H1 (cell line): ENCODE data around the gene RUBCN. TPM values are rescaled to one million over a fixed set of nuclear protein-coding genes. Genes with fewer than 3 reads are reported as not detected.

Experiments
- CTCF ChIA-PET: fragments of 300-600 bp; sonication (Branson Sonifier 250); formaldehyde crosslinking; loops from one replicate; lab custom pipeline; 2021; ENCODE audit not compliant: partially characterized antibody; lab: Charles Lee
- POLR2A ChIA-PET: fragments of 300-600 bp; sonication (Branson Sonifier 250); formaldehyde crosslinking; loops from one replicate; lab custom pipeline; 2021; ENCODE audit warnings: inconsistent platforms; ENCODE audit not compliant: partially characterized antibody; lab: Charles Lee
- DNase-seq, 2 experiments: peaks; one replicate each; pipeline versions ENCODE4 v3.0.0 to v3.0.0-alpha.2; 2010 to 2022; ENCODE audit warnings: low spot score in 2 of 2, low read depth in 1 of 2, mixed read lengths in 1 of 2
- FAIRE-seq: peaks from 2 replicates; lab custom pipeline; 2011; peaks lifted over from hg19 to GRCh38; lab: Jason Lieb, UNC
- H2AFZ ChIP-seq: 2 replicates; pipeline ENCODE4 v1.8.1; 2012; ENCODE audit warnings: low read length, inconsistent platforms
- H2AK5ac ChIP-seq: 2 replicates; pipeline ENCODE4 v1.6.1; 2013; ENCODE audit warnings: low read depth, low read length
- H2BK120ac ChIP-seq: replicated peaks from 2 replicates; pipeline ENCODE3; 2013; ENCODE audit warnings: low read depth, low read length, inconsistent platforms
- H2BK12ac ChIP-seq: 2 replicates; pipeline ENCODE4 v1.6.1; 2013; ENCODE audit warnings: low read depth, low read length
- H2BK15ac ChIP-seq: 2 replicates; pipeline ENCODE4 v1.6.1; 2013; ENCODE audit warnings: low read length
- H2BK20ac ChIP-seq: 2 replicates; pipeline ENCODE4 v1.6.1; 2013; ENCODE audit warnings: low read length
- H2BK5ac ChIP-seq: 2 replicates; pipeline ENCODE4 v1.6.1; 2013; ENCODE audit warnings: low read depth, low read length
- H3K14ac ChIP-seq: 2 replicates; pipeline ENCODE4 v1.6.1; 2013; ENCODE audit warnings: inconsistent platforms; ENCODE audit not compliant: insufficient read length
- H3K18ac ChIP-seq: 2 replicates; pipeline ENCODE4 v1.6.1; 2013; ENCODE audit warnings: low read length; ENCODE audit errors: extremely low read depth
- H3K23ac ChIP-seq: 2 replicates; pipeline ENCODE4 v1.6.1; 2013; ENCODE audit warnings: inconsistent platforms; ENCODE audit not compliant: insufficient read length
- H3K23me2 ChIP-seq: 2 replicates; pipeline ENCODE4 v1.6.1; 2013; ENCODE audit warnings: low read depth, low read length
- H3K27ac ChIP-seq: 2 replicates; pipeline ENCODE4 v1.6.1; 2011; ENCODE audit warnings: low read depth, low read length, inconsistent platforms
- H3K27me3 ChIP-seq, 4 experiments: replicated peaks in 1 of 4; 1 replicate in 1 of 4; 2 replicates in 3 of 4; pipeline versions ENCODE4 v1.6.1 to v1.8.1; 2011 to 2013; ENCODE audit warnings: low read length in 3 of 4, mild to moderate bottlenecking in 3 of 4, inconsistent platforms in 2 of 4, mixed read lengths in 2 of 4, moderate library complexity in 1 of 4; ENCODE audit not compliant: control insufficient read depth in 3 of 4, insufficient read depth in 3 of 4; ENCODE audit errors: extremely low read depth in 1 of 4
- H3K36me3 ChIP-seq, 4 experiments: 2 replicates each; pipeline versions ENCODE4 v1.6.1 to v1.8.1; 2011 to 2013; ENCODE audit warnings: mild to moderate bottlenecking in 4 of 4, low read length in 3 of 4, moderate library complexity in 2 of 4, control low read depth in 1 of 4, inconsistent platforms in 1 of 4; ENCODE audit not compliant: insufficient read depth in 4 of 4, control insufficient read depth in 2 of 4
- H3K4ac ChIP-seq: replicated peaks from 2 replicates; pipeline ENCODE3; 2013; ENCODE audit warnings: low read length, low read depth, mixed read lengths, inconsistent platforms; ENCODE audit not compliant: insufficient read length
- H3K4me1 ChIP-seq, 4 experiments: replicated peaks in 1 of 4; 1 replicate in 1 of 4; 2 replicates in 3 of 4; pipeline versions ENCODE4 v1.6.1 to v1.8.1; 2011 to 2013; ENCODE audit warnings: low read length in 3 of 4, inconsistent platforms in 2 of 4, mixed read lengths in 1 of 4; ENCODE audit not compliant: insufficient read depth in 4 of 4, control insufficient read depth in 3 of 4
- H3K4me2 ChIP-seq, 2 experiments: 2 replicates each; pipeline versions ENCODE4 v1.6.1 to v1.8.1; 2011 to 2013; ENCODE audit warnings: low read depth in 2 of 2, low read length in 2 of 2, control low read depth in 1 of 2, inconsistent platforms in 1 of 2, mild to moderate bottlenecking in 1 of 2; ENCODE audit not compliant: insufficient read depth in 1 of 2
- H3K4me3 ChIP-seq, 4 experiments: fragments of 200-600, 300-600 bp in 1 of 4; sonication (generic), shearing (Covaris generic), sonication (Bioruptor Twin) in 1 of 4; 2 replicates each; pipeline versions ENCODE4 v1.5.1 to v1.8.1; 2011 to 2016; ENCODE audit warnings: low read length in 4 of 4, low read depth in 3 of 4, control low read depth in 2 of 4, inconsistent platforms in 2 of 4, mild to moderate bottlenecking in 2 of 4, mixed read lengths in 1 of 4, moderate library complexity in 1 of 4; ENCODE audit not compliant: insufficient read depth in 2 of 4; ENCODE audit errors: extremely low read depth in 1 of 4
- H3K56ac ChIP-seq: replicated peaks from 2 replicates; pipeline ENCODE3; 2013; ENCODE audit warnings: low read depth, mild to moderate bottlenecking, mixed read lengths, low read length, inconsistent platforms; ENCODE audit not compliant: insufficient read length
- H3K79me1 ChIP-seq: 2 replicates; pipeline ENCODE4 v1.6.1; 2013; ENCODE audit warnings: low read depth, low read length, control low read depth
- H3K79me2 ChIP-seq, 2 experiments: 2 replicates each; pipeline versions ENCODE4 v1.6.1 to v1.8.1; 2012 to 2013; ENCODE audit warnings: low read length in 2 of 2, mild to moderate bottlenecking in 2 of 2, inconsistent platforms in 1 of 2; ENCODE audit not compliant: insufficient read depth in 2 of 2, control insufficient read depth in 1 of 2
- H3K9ac ChIP-seq, 4 experiments: replicated peaks in 1 of 4; 1 replicate in 1 of 4; 2 replicates in 3 of 4; pipeline versions ENCODE4 v1.6.1 to v1.8.1; 2011 to 2013; ENCODE audit warnings: low read depth in 3 of 4, low read length in 3 of 4, control low read depth in 2 of 4, mild to moderate bottlenecking in 2 of 4, moderate library complexity in 2 of 4, inconsistent platforms in 1 of 4; ENCODE audit errors: extremely low read depth in 1 of 4
- H3K9me3 ChIP-seq, 2 experiments: 2 replicates each; pipeline versions ENCODE4 v1.6.1 to v1.8.1; 2012 to 2013; ENCODE audit warnings: mild to moderate bottlenecking in 2 of 2, moderate library complexity in 2 of 2, control low read depth in 1 of 2, inconsistent platforms in 1 of 2, low read depth in 1 of 2, low read length in 1 of 2, mixed read lengths in 1 of 2; ENCODE audit not compliant: insufficient read depth in 2 of 2
- H4K20me1 ChIP-seq, 2 experiments: replicated peaks in 1 of 2; 2 replicates each; pipeline versions ENCODE3 to v1.8.1; 2011 to 2013; ENCODE audit warnings: inconsistent platforms in 2 of 2, low read length in 2 of 2, mild to moderate bottlenecking in 1 of 2; ENCODE audit not compliant: insufficient read depth in 2 of 2, control insufficient read depth in 1 of 2
- H4K5ac ChIP-seq: 2 replicates; pipeline ENCODE4 v1.6.1; 2013; ENCODE audit warnings: low read length, low read depth, mixed read lengths, inconsistent platforms; ENCODE audit not compliant: insufficient read length
- H4K8ac ChIP-seq: 2 replicates; pipeline ENCODE4 v1.8.0; 2013; ENCODE audit warnings: mild to moderate bottlenecking, moderate library complexity, low read length, inconsistent platforms; ENCODE audit not compliant: insufficient read depth; ENCODE audit errors: extremely low read depth
- H4K91ac ChIP-seq: replicated peaks from 2 replicates; pipeline ENCODE3; 2013; ENCODE audit warnings: low read length, mixed read lengths, inconsistent platforms; ENCODE audit not compliant: insufficient read length
- BCL11A ChIP-seq, 2 experiments: IDR thresholded peaks; one replicate each; pipeline ENCODE4 v1.6.1; 2011; ENCODE audit warnings: low read depth in 2 of 2, low read length in 2 of 2, mild to moderate bottlenecking in 2 of 2
- BRCA1 ChIP-seq: IDR thresholded peaks from 2 replicates; pipeline ENCODE4 v1.6.1; 2012; ENCODE audit warnings: low read depth, low read length, improper control_type of control experiment
- CREB1 ChIP-seq: IDR thresholded peaks from 2 replicates; pipeline ENCODE4 v1.6.1; 2012; ENCODE audit warnings: inconsistent platforms
- EP300 ChIP-seq, 2 experiments: IDR thresholded peaks; 1 replicate in 1 of 2; 2 replicates in 1 of 2; pipeline ENCODE4 v1.6.1; 2011 to 2012; ENCODE audit warnings: low read depth in 2 of 2, low read length in 2 of 2, mild to moderate bottlenecking in 2 of 2, borderline replicate concordance in 1 of 2, inconsistent platforms in 1 of 2, moderate library complexity in 1 of 2
- GABPA ChIP-seq: IDR thresholded peaks from 2 replicates; pipeline ENCODE4 v1.6.1; 2011; ENCODE audit warnings: mild to moderate bottlenecking, low read length, moderate library complexity, borderline replicate concordance; ENCODE audit not compliant: insufficient read depth
- JUN ChIP-seq: IDR thresholded peaks from 2 replicates; pipeline ENCODE4 v1.6.1; 2011; ENCODE audit warnings: low read depth, mild to moderate bottlenecking, improper control_type of control experiment, low read length
- JUND ChIP-seq: IDR thresholded peaks from 2 replicates; pipeline ENCODE4 v1.6.1; 2011; ENCODE audit warnings: mild to moderate bottlenecking, improper control_type of control experiment, low read length
- MAFK ChIP-seq: IDR thresholded peaks from 2 replicates; pipeline ENCODE4 v1.6.1; 2012; ENCODE audit warnings: low read depth, mild to moderate bottlenecking, improper control_type of control experiment, low read length
- MAX ChIP-seq: IDR thresholded peaks from 2 replicates; pipeline ENCODE4 v1.6.1; 2012; ENCODE audit warnings: inconsistent platforms
- POLR2A ChIP-seq, 2 experiments: IDR thresholded peaks; 1 replicate in 1 of 2; 2 replicates in 1 of 2; pipeline ENCODE4 v1.6.1; 2011; ENCODE audit warnings: low read depth in 2 of 2, low read length in 2 of 2, mild to moderate bottlenecking in 2 of 2; ENCODE audit errors: control extremely low read depth in 1 of 2
- RBBP5 ChIP-seq: IDR thresholded peaks from 2 replicates; pipeline ENCODE4 v1.7.1; 2012; ENCODE audit warnings: low read depth, mild to moderate bottlenecking, inconsistent platforms, low read length, moderate library complexity, borderline replicate concordance
- SIX5 ChIP-seq: IDR thresholded peaks from 2 replicates; pipeline ENCODE4 v1.6.1; 2011; ENCODE audit warnings: mild to moderate bottlenecking, low read depth, low read length
- TEAD4 ChIP-seq: IDR thresholded peaks from 2 replicates; pipeline ENCODE4 v1.6.1; 2012; ENCODE audit warnings: low read depth, low read length, inconsistent platforms, mixed read lengths
- WGBS, 2 experiments: shearing (Covaris generic) in 1 of 2; methylation state at CpG; one replicate each; pipeline versions ENCODE4 v1.1.6 to v1.1.7; 2013 to 2015; ENCODE audit warnings: low lambda C conversion rate in 2 of 2, mixed read lengths in 2 of 2, inconsistent platforms in 1 of 2, low coverage in 1 of 2, missing lambda C conversion rate in 1 of 2; ENCODE audit not compliant: insufficient replicate concordance in 2 of 2, insufficient coverage in 1 of 2, insufficient read length in 1 of 2; ENCODE audit errors: extremely low coverage in 1 of 2, missing lambda C conversion rate in 1 of 2; 5-methylcytosine and 5-hydroxymethylcytosine counted together
- polyA plus RNA-seq, 7 experiments: library from polyadenylated mRNA; depleted of rRNA in 3 of 7; stranded (reverse) in 5 of 7; unstranded in 2 of 7; fragments of >200 nt in 5 of 7; fragments of 200-250 nt in 2 of 7; gene quantifications; 1 replicate in 5 of 7; 2 replicates in 1 of 7; 4 replicates in 1 of 7; pipeline versions ENCODE4 v1.2.1 to v1.2.3, GENCODE V29; 2011 to 2013; ENCODE audit warnings: missing spikeins in 2 of 7, mixed read lengths in 2 of 7
- total RNA-seq: library from RNA; stranded (reverse); fragmentation: NEBNext Ultra II Directional; extraction: Animal tissue kit (Norgen Biotek cat#: 25700); gene quantifications from 2 replicates; pipeline ENCODE4 v1.2.1, GENCODE V29; 2021
- TF ChIP-seq, protein P1 (sequence below): IDR thresholded peaks from 2 replicates; pipeline ENCODE4 v1.6.1; 2011; ENCODE audit warnings: low read length, improper control_type of control experiment

RUBCN gene
- total and polyA plus RNA-seq, 2 of the 8 experiments (the other 6 are each of a cell fraction or from before 2014, with no cell fraction given) = 9.3 to 21.9 TPM

DNA sequence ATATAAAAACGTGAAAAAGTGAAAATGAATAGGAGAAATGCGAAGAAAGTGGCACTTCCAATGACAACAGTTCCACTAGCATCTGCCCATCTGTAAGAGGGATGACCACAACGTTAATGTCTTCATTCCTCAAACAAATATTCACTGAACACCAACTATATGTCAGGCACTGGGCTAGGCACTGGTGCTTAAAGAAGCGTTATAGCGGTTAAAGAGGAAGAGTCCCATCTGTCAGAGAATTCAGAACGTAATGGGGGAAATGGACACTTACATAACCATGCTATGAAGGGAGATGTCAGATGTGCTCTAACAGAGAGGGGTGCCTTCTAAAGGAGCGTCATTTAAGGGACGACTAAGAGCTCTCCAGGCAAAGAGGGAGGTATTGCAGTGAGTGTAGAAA is 8.2 kb downstream of the RUBCN start:
- Histone ChIP-seq H2BK5ac (no peak overlapping the region), H3K18ac (no peak overlapping the region), H2BK15ac (no peak overlapping the region), H4K91ac (no peak overlapping the region), H3K23me2 (no peaks in the 10 kb centered on the region), H3K4me1 (peaks cover 0 to 5% (median 1%) of the 10 kb centered on the region in 4 experiments; a peak in 1 of 7 replicates), H3K14ac (no peak overlapping the region), H3K4me2 (no peak overlapping the region), H4K8ac (no peak overlapping the region), H4K5ac (no peak overlapping the region), H3K27ac (no peak overlapping the region), H3K9me3 (no peaks in the 10 kb centered on the region), H4K20me1 (peaks cover 0 to 4% of the 10 kb centered on the region in 2 experiments), H3K79me2 (peaks cover 0 to 6% of the 10 kb centered on the region in 2 experiments; a peak in 2 of 4 replicates), H2AFZ (no peak overlapping the region), H2BK12ac (no peak overlapping the region), H3K27me3 (no peaks in the 10 kb centered on the region), H2BK20ac (no peak overlapping the region), H3K9ac (no peak overlapping the region), H3K4ac (no peak overlapping the region), H2AK5ac (no peak overlapping the region), H3K56ac (no peak overlapping the region), H3K36me3 (no peaks in the 10 kb centered on the region), H3K23ac (no peak overlapping the region), H3K79me1 (no peaks in the 10 kb centered on the region; the same call in 1 of the 2 replicates), H3K4me3 (no peak overlapping the region), H2BK120ac (no peak overlapping the region)
- CTCF ChIA-PET = interaction anchor here (0.7 to 1.9 kb wide), 3 partner anchors 11 to 160 kb away, joined by 3 to 6 read pairs (median 3); no protein-coding TSS in a partner anchor
- no peak for FAIRE-seq
- no peak for DNase-seq
- WGBS, 2 experiments = 90 to 91% methylated on average over 2 to 8 of the region's 8 CpGs
- POLR2A ChIA-PET = no interaction called here
- TF ChIP-seq MAFK (no peak), RBBP5 (no peak), MAX (no peak), SIX5 (no peak), GABPA (no peak), JUND (no peak), BRCA1 (no peak), TEAD4 (no peak), EP300 (IDR thresholded peaks at IDR 0.05; ENCODE audit: borderline replicate concordance in 1 of 2, low read depth in 2 of 2, low read length in 2 of 2) (no peak), JUN (no peak), POLR2A (IDR thresholded peaks at IDR 0.05; ENCODE audit: control extremely low read depth in 1 of 2, low read depth in 2 of 2, low read length in 2 of 2) (no peak), CREB1 (no peak), BCL11A (IDR thresholded peaks at IDR 0.05; ENCODE audit: low read depth in 2 of 2, low read length in 2 of 2) (no peak)
- TF ChIP-seq, protein P1, sequence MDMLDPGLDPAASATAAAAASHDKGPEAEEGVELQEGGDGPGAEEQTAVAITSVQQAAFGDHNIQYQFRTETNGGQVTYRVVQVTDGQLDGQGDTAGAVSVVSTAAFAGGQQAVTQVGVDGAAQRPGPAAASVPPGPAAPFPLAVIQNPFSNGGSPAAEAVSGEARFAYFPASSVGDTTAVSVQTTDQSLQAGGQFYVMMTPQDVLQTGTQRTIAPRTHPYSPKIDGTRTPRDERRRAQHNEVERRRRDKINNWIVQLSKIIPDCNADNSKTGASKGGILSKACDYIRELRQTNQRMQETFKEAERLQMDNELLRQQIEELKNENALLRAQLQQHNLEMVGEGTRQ = no peak
